Mucosa of stomach (tissue), 1 donor: ENCODE data around the gene COBL.

ENCODE experiments used
- H3K27me3 ChIP-seq: one replicate; pipeline ENCODE4 v1.7.0; 2013; ENCODE audit warnings: mild to moderate bottlenecking, low read length; ENCODE audit not compliant: control insufficient read depth, insufficient read depth
- H3K36me3 ChIP-seq: one replicate; pipeline ENCODE4 v1.7.0; 2013; ENCODE audit warnings: low read length; ENCODE audit not compliant: control insufficient read depth, insufficient read depth
- H3K4me1 ChIP-seq: one replicate; pipeline ENCODE4 v1.7.0; 2013; ENCODE audit warnings: mild to moderate bottlenecking, low read length; ENCODE audit not compliant: control insufficient read depth, insufficient read depth
- H3K4me3 ChIP-seq: one replicate; pipeline ENCODE4 v1.7.0; 2013; ENCODE audit warnings: low read length
- H3K9ac ChIP-seq: one replicate; pipeline ENCODE4 v1.7.0; 2013; ENCODE audit warnings: mild to moderate bottlenecking, low read length, moderate library complexity
- H3K9me3 ChIP-seq: one replicate; pipeline ENCODE4 v1.7.0; 2013; ENCODE audit warnings: mild to moderate bottlenecking, low read length, moderate library complexity; ENCODE audit not compliant: control insufficient read depth
- donor health status: Pancreatic carcinoma.

Gene COBL

DNA sequence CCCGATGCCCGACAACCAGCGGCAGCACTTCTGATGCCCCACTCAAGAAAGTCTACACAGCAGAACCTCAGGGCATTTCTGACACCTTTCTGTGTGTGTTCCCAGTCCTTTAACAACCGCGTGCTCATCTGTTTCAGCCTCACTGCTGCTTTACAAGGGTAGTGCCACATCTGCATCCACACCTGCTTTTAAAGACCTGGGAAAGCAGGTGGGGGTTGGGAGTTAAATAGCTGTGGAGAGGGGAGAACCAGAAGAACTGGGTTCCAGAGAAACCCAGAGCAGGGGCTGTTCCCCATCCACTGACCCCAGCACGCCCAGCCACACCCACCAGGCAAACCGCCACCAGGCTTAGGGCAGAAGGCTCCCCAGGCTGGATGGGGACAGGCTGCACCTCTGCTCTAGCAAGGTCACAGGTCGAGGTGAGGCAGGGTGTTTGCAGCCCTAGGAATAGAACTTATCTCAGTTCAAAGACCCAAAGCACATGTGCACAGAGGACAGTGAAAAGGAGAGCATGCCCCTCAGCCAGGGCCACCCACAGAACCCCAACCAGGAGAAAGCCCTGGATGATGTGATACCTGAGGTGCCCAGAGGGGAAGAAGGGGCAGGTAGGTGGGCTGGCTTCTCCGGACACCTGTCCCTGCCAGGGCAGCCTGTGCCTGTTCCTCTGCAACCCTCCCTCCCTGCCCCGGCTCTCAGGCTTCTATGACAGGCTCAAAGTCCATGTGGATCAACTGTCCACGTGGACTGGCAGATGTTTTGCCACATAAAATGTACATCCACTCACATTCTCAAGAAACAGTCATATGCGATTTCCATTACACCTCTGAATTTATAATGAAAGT lies 51.3 kb downstream of the COBL start:
- no peaks in the 10 kb centered on the region for H3K36me3 ChIP-seq
- no peaks in the 10 kb centered on the region for H3K27me3 ChIP-seq
- H3K9ac ChIP-seq: no peak overlapping the region
- no peak overlapping the region for H3K4me3 ChIP-seq
- H3K9me3 ChIP-seq: no peaks in the 10 kb centered on the region
- H3K4me1 ChIP-seq: peaks cover 44% of the 10 kb centered on the region

DNA sequence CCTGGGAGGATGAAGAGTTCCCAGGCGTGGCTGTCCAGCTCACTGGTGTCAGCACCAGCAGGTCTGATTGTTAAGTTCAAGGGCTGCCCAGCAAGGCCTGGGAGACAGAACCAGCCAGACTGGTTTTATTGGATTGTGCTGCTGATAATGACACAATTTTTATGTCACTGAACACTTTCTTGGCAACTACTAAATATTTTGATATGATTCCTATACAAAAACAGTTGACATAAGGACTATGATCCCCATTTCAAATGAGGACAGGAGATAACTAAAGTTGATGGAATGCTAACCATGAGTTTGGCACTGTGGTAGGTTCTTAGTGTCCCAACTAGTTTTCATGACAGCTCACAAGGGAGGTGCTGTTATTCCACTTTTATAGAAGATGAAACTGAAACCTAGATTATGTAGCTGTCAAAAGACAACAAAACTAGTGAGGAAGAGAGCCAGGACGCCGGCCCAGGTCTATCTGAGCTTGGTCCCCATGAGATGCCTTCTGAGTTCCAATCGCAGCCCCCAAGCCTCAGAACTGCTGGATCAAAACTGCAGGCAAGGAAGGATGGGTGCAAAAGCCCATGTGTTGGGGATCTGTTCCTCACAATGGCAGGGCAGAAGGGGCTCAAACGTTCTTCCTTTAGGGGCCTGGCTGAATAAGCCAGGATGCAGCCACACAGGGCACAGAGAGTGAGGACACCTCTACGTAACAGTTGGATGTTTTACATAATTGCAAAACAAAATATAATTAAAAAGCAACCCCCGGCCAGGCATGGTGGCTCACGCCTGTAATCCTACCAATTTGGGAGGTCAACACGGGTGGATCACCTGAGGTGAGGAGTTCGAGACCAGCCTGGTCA lies 52.8 kb downstream of the COBL start:
- no peaks in the 10 kb centered on the region for H3K27me3 ChIP-seq
- H3K9me3 ChIP-seq: no peaks in the 10 kb centered on the region
- peaks cover 44% of the 10 kb centered on the region for H3K4me1 ChIP-seq
- H3K4me3 ChIP-seq: no peak overlapping the region
- H3K9ac ChIP-seq: peak overlapping the region; percentile 10
- no peaks in the 10 kb centered on the region for H3K36me3 ChIP-seq

DNA sequence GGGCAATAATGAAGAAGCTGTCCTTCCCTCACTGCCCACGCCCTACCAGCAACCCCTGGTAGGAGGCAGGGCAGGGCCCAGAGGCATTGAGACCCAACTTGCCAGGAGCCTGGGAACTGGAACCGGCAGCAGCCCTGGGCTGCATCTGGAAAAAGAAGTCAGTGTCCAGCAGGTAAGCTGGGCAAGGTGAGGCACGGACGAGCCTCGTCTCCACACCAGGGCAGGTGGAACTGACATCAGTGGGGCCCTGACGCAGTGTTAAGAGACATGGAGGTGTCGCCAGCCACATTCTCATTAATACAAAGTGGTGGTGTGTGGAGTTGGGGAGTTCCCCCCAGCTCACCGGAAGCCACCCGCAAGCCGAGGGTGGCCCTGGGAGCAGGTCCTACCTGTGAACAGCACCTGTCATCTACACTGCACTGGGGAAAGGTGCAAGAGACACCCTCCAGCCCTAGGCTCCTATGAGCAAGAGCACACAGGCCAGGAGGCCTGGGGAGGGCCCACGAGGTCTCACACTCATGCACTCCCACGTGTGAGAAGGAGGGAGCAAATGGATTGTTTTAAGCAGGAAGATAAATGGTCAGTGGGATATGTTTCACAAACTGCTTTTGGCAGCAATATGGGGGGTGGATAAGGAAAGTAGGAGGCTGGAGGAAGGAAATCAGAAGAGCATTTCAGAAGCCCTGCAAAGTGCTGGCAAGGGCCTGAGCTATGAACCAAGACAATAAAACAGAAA lies 53.6 kb downstream of the COBL start:
- Histone ChIP-seq H3K36me3 (no peaks in the 10 kb centered on the region), H3K27me3 (no peaks in the 10 kb centered on the region), H3K4me3 (no peak overlapping the region), H3K9ac (no peak overlapping the region), H3K9me3 (no peaks in the 10 kb centered on the region), H3K4me1 (peaks cover 44% of the 10 kb centered on the region)

DNA sequence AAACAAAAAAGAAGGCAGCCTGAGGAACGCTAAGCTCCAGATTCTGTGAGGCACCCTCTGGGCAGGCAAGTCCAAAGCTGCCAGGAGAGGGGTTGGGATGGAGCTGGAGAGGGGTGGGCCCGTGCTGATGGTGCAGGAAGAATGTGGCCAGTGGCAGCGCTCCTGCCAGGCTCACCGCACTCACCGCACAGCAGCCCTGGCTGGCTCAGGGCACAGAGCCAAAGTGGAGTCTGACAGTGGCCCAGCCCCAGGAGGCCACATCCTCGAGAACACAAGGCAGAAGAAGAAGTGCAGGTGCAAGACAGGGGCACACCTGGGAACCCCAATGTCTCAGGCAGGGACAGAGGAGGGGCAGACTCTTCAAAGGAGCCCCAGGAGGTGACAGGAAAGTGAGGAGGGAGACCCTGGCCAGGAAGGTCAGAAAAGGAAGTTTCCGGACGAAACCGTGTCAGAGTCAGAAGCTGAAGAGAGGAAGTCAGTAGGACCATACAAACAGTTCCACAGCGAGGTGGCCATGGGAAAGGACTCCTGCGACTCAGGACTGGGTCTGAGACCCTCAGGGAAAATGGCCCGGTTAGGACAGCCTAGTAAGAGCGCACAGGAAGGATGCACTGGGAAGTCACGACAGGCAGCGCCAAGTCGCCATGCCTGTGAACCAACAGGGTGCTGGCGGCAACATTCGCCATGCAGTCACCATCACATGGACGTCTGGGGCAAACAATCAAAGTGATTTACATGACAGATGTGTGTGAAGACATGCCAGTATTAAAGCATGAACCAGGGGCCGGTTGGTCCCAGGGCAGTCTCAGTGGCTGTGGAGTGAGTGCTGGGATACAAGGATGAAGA lies 54.4 kb downstream of the COBL start:
- no peak overlapping the region for H3K9ac ChIP-seq
- H3K36me3 ChIP-seq: no peaks in the 10 kb centered on the region
- H3K27me3 ChIP-seq: no peaks in the 10 kb centered on the region
- H3K4me3 ChIP-seq: no peak overlapping the region
- no peaks in the 10 kb centered on the region for H3K9me3 ChIP-seq
- H3K4me1 ChIP-seq: peaks cover 44% of the 10 kb centered on the region

DNA sequence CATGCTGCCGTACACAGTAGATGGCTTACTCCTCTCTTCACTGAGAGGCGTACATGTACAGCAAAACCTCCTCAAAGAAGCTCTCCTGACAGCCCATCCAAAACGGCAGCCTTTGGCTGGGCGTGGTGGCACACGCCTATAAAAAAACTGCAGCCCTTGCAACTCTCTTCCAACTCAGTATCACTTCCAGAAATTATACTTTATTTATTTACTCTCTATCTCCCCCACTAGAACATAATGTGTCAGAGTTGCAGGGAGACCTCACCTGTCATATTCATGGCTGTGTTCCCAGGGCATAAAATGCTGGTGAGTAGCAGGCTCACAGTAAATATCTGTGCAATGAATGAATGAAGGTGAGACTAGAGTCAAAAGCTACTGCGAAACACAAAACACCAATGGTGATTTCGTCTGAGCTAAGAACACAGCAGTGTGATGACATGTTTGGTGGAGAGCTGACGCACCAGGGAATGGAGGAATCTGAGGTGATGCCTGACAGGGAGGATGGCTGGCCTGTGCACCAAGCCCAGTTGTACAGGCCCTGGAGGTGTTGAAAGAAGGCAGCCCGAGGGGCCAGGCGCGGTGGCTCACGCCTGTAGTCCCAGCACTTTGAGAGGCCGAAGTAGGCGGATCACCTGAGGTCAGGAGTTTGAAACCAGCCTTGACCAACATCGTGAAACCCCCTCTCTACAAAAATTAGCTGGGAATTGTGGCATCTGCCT lies 55.3 kb downstream of the COBL start:
- Histone ChIP-seq H3K9ac (no peak overlapping the region), H3K4me3 (no peak overlapping the region), H3K4me1 (peaks cover 44% of the 10 kb centered on the region), H3K36me3 (no peaks in the 10 kb centered on the region), H3K27me3 (no peaks in the 10 kb centered on the region), H3K9me3 (no peaks in the 10 kb centered on the region)

DNA sequence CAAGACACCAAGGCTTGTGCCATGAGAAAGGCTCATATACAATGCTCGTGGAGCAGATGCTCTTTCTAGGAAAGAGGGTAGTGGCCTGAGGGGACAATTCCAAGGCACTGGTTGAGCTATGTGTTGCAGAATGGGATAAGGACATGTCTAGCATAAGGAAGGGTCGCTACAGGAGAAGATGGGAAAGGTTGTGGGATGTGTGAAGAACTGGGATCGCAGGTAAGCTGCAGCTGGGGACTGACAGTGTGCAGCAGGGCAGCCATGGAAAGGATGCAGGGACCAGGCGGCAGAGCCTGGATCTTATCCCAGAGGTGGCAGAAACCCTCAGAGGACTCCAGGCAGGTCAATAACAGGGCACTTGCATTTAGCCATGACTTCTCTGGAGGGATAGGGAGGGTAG lies 56.1 kb downstream of the COBL start:
- no peak overlapping the region for H3K4me3 ChIP-seq
- H3K4me1 ChIP-seq: peaks cover 41% of the 10 kb centered on the region
- no peaks in the 10 kb centered on the region for H3K36me3 ChIP-seq
- no peak overlapping the region for H3K9ac ChIP-seq
- no peaks in the 10 kb centered on the region for H3K9me3 ChIP-seq
- no peaks in the 10 kb centered on the region for H3K27me3 ChIP-seq

DNA sequence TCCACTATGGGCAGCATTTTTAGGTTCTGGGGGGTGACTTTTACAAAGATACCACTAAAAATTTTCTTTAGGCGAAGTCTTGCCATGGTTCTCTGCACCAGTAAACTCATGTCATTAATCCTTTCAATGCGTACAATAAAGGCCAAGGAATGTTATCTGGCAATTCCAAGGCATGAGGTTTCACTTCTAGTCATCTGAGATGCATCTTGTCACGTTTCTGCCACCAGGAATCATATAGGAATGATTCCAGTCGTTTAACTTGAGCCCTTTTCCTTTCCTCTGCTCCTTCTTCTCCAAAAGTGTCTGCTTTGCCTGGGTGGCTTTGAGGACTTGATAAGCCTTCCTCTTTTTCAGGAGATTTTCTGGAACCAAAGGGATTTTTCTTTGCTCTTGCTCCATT lies 56.8 kb downstream of the COBL start:
- Histone ChIP-seq H3K36me3 (no peaks in the 10 kb centered on the region), H3K4me3 (no peak overlapping the region), H3K9ac (no peak overlapping the region), H3K27me3 (no peaks in the 10 kb centered on the region), H3K9me3 (no peaks in the 10 kb centered on the region), H3K4me1 (peaks cover 33% of the 10 kb centered on the region)

DNA sequence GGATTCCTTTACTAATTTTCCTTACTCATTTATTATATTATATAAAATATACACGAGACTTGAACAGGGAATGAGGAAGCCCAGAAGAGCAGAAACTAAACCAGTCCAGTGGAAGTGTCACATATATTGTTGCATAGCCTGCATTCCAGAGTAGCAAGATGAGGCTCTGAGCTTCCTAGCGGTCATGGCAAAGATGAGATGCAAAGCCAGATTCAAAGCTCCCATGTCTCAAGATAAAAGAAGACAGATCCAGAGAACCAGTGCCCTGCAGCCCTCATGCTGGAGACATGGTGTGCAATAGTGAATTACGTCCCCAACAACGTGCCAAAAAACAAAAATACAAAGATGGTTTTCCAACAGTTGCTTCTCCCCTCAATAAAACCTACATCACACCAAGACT lies 59.7 kb downstream of the COBL start:
- Histone ChIP-seq H3K36me3 (no peaks in the 10 kb centered on the region), H3K4me3 (no peak overlapping the region), H3K9ac (no peak overlapping the region), H3K27me3 (no peaks in the 10 kb centered on the region), H3K9me3 (no peaks in the 10 kb centered on the region), H3K4me1 (peaks cover 11% of the 10 kb centered on the region)

DNA sequence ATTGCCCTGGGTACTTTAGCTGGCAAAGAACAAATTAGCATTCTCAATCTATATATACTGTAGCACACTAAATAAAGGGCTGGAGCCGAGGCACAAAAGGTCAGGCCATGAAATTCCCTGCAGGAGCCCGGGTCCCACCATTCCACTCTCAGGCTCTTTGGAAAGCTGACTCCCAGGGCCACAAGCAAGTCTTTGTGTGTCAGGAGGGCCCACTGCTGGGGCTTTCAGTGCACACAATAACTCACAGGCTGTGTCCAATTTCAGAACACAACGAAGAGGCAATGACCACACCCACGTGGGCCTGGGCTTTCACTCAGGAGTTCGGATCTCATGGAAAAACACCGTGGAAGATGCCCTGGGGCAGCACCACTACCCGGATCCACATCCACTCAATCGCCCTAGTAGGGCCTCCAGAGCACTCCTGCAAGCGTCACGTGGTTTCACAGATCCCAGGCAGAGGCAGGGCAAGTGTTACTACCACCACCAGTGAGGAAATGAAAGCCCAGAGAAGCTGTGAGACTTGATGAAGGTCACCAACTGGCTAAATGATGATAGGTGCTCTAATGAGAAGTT lies 60.3 kb downstream of the COBL start:
- Histone ChIP-seq H3K4me3 (no peak overlapping the region), H3K27me3 (no peaks in the 10 kb centered on the region), H3K9me3 (no peaks in the 10 kb centered on the region), H3K9ac (no peak overlapping the region), H3K36me3 (no peaks in the 10 kb centered on the region), H3K4me1 (peaks cover 5% of the 10 kb centered on the region)

DNA sequence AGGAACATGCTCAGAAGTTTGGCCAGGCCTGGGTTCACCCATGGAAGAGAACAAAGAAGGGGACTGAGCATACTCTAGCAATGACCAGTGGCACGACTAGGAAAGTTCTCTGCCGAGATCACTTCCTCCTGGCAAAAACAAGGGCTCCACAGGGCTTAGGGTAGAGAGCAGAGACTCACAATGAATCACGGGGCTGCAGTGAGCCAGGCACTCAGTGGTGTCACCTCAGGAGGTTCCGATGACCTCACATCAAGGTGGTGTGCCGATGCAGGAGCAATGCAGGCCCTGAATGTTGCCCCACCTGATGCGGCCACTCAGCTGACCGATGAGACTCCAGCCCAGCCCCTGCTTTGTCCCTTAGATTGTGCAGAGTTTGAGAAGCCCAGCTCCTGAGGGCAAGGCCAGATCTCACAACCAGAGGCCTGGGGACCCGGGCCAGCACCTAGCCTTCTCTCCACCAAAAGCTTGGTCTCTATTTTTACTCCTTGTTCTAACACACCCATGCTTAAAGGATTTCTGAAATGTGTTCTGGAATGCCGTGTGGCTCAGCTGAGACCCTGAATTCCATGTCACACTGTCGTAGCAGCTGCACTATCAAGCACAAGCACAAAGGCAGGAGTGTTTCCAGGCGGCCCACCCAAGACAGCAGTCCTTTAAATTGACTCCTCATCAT lies 60.9 kb downstream of the COBL start:
- Histone ChIP-seq H3K9me3 (no peaks in the 10 kb centered on the region), H3K9ac (no peak overlapping the region), H3K36me3 (no peaks in the 10 kb centered on the region), H3K27me3 (no peaks in the 10 kb centered on the region), H3K4me1 (no peaks in the 10 kb centered on the region), H3K4me3 (no peak overlapping the region)
